GM12878 (cell line): ENCODE results near the gene LIPT1. TPM values are rescaled to one million over a fixed set of nuclear protein-coding genes. Genes with fewer than 3 reads are reported as not detected.

Experiments
- ATAC-seq: fragments of 200-7000 bp; cut with Tn5 transposase; 3 replicates; pipeline ENCODE4 v1.9.1; 2020; ENCODE audit warnings: mild to moderate bottlenecking, moderate library complexity
- BruUV-seq: library from RNA; stranded (reverse); fragments of 400-500 nt; replicated peaks from 2 replicates; lab custom pipeline; 2021; lab: Mats Ljungman, UMichigan
- CTCF ChIA-PET: fragments of 300-600 bp; sonication (Branson Sonifier 250); formaldehyde crosslinking; extraction: SDS; loops from one replicate; lab custom pipeline; 2021; ENCODE audit warnings: inconsistent platforms; lab: Yijun Ruan, JAX
- POLR2A ChIA-PET: fragments of 350-600 bp; formaldehyde crosslinking; extraction: SDS; loops from one replicate; lab custom pipeline; 2021; ENCODE audit warnings: inconsistent platforms; lab: Charles Lee
- RAD21 ChIA-PET: fragments of 300-600 bp; sonication (Branson Sonifier 250); formaldehyde crosslinking; loops from one replicate; lab custom pipeline; 2023; ENCODE audit warnings: antibody characterized with exemption; ENCODE audit not compliant: unreplicated experiment; lab: Charles Lee
- SMC1A ChIA-PET: fragments of 300-600 bp; sonication (Branson Sonifier 250); formaldehyde crosslinking; loops from one replicate; lab custom pipeline; 2023; ENCODE audit not compliant: unreplicated experiment, uncharacterized antibody; lab: Charles Lee
- DNase-seq: peaks from one replicate; pipeline ENCODE4 v3.0.0-alpha.2; 2011; ENCODE audit warnings: low read depth, low spot score
- FAIRE-seq: peaks from 3 replicates; lab custom pipeline; 2011; peaks lifted over from hg19 to GRCh38; lab: Jason Lieb, UNC
- H2AFZ ChIP-seq: 2 replicates; pipeline ENCODE4 v1.6.0; 2011; ENCODE audit warnings: low read depth, low read length, control low read depth; ENCODE audit not compliant: control insufficient read depth
- H3K27ac ChIP-seq: 2 replicates; pipeline ENCODE4 v1.5.1; 2011; ENCODE audit warnings: control low read depth; ENCODE audit not compliant: control insufficient read depth, insufficient read depth
- H3K27me3 ChIP-seq, 2 experiments: replicated peaks in 1 of 2; 2 replicates each; pipeline versions ENCODE4 v1.6.0 to v1.6.1; 2011; ENCODE audit warnings: low read length in 1 of 2; ENCODE audit not compliant: control insufficient read depth in 2 of 2, insufficient read depth in 2 of 2
- H3K36me3 ChIP-seq, 2 experiments: 2 replicates each; pipeline ENCODE4 v1.5.1; 2011; ENCODE audit warnings: low read length in 1 of 2; ENCODE audit not compliant: control insufficient read depth in 2 of 2, insufficient read depth in 2 of 2
- H3K4me1 ChIP-seq: 2 replicates; pipeline ENCODE4 v1.6.1; 2011; ENCODE audit warnings: mild to moderate bottlenecking, low read length, moderate library complexity, mixed read lengths; ENCODE audit not compliant: control insufficient read depth, insufficient read depth
- H3K4me2 ChIP-seq: 2 replicates; pipeline ENCODE4 v1.6.0; 2011; ENCODE audit warnings: control low read depth; ENCODE audit not compliant: control insufficient read depth, insufficient read depth
- H3K4me3 ChIP-seq: fragments of 200-600 bp; sonication (generic); 2 replicates; pipeline ENCODE4 v1.5.1; 2016
- H3K79me2 ChIP-seq: 2 replicates; pipeline ENCODE4 v1.6.0; 2011; ENCODE audit warnings: low read length; ENCODE audit not compliant: control insufficient read depth, insufficient read depth
- H3K9ac ChIP-seq: 2 replicates; pipeline ENCODE4 v1.8.0; 2011; ENCODE audit warnings: low read length, control low read depth, mixed read lengths; ENCODE audit not compliant: control insufficient read depth, insufficient read depth
- H3K9me3 ChIP-seq: replicated peaks from 3 replicates; pipeline ENCODE4 v1.5.1; 2011; ENCODE audit warnings: mild to moderate bottlenecking, low read length; ENCODE audit not compliant: control insufficient read depth, insufficient read depth
- H4K20me1 ChIP-seq: 2 replicates; pipeline ENCODE4 v1.6.0; 2011; ENCODE audit not compliant: control insufficient read depth, insufficient read depth
- ASH2L ChIP-seq: fragments of 300-600, 200-600 bp; sonication (generic); IDR thresholded peaks from 2 replicates; pipeline ENCODE4 v1.6.1; 2017; ENCODE audit warnings: low read depth, mild to moderate bottlenecking, borderline replicate concordance
- ATF2 ChIP-seq: IDR thresholded peaks from 2 replicates; pipeline ENCODE4 v1.6.1; 2012; ENCODE audit warnings: low read length, inconsistent platforms
- BACH1 ChIP-seq: fragments of 450-650 bp; IDR thresholded peaks from 2 replicates; pipeline ENCODE4 v1.6.1; 2017; ENCODE audit warnings: mild to moderate bottlenecking, borderline replicate concordance
- BCL3 ChIP-seq: IDR thresholded peaks from 2 replicates; pipeline ENCODE4 v1.6.1; 2011; ENCODE audit warnings: borderline replicate concordance, low read depth, mild to moderate bottlenecking, moderate library complexity, low read length; ENCODE audit not compliant: insufficient read depth, poor library complexity, severe bottlenecking
- GABPA ChIP-seq: IDR thresholded peaks from 2 replicates; pipeline ENCODE4 v1.6.1; 2014; ENCODE audit warnings: antibody characterized with exemption, low read depth, mild to moderate bottlenecking, inconsistent platforms
- IRF5 ChIP-seq: fragments of 450-650 bp; IDR thresholded peaks from 2 replicates; pipeline ENCODE4 v1.6.1; 2017; ENCODE audit warnings: borderline replicate concordance
- MXI1 ChIP-seq: fragments of 150-350 bp; IDR thresholded peaks from 2 replicates; pipeline ENCODE4 v1.6.1; 2011; ENCODE audit warnings: low read depth, mild to moderate bottlenecking, inconsistent platforms, low read length, improper control_type of control experiment
- MYB ChIP-seq: fragments of 150-350 bp; IDR thresholded peaks from 2 replicates; pipeline ENCODE4 v1.6.1; 2014; ENCODE audit warnings: mild to moderate bottlenecking, low read depth, low read length, borderline replicate concordance
- NFIC ChIP-seq: IDR thresholded peaks from 2 replicates; pipeline ENCODE4 v1.6.1; 2012; ENCODE audit warnings: low read depth, mild to moderate bottlenecking, inconsistent platforms, low read length, moderate library complexity
- NFXL1 ChIP-seq: fragments of 450-650 bp; IDR thresholded peaks from 2 replicates; pipeline ENCODE4 v1.6.1; 2017; ENCODE audit warnings: antibody characterized with exemption, mild to moderate bottlenecking, borderline replicate concordance
- POLR2A ChIP-seq: IDR thresholded peaks from 2 replicates; pipeline ENCODE4 v1.6.1; 2011; ENCODE audit warnings: low read depth, mild to moderate bottlenecking, low read length
- POLR2AphosphoS2 ChIP-seq: IDR thresholded peaks from 2 replicates; pipeline ENCODE4 v1.6.1; 2011; ENCODE audit warnings: low read depth, mild to moderate bottlenecking, low read length, improper control_type of control experiment, moderate library complexity
- POU2F2 ChIP-seq: IDR thresholded peaks from 3 replicates; pipeline ENCODE4 v1.6.1; 2011; ENCODE audit warnings: low read depth, mild to moderate bottlenecking, low read length, borderline replicate concordance
- RCOR1 ChIP-seq: conservative IDR thresholded peaks from 2 replicates; pipeline ENCODE4 v1.6.1; 2012; ENCODE audit warnings: low read depth, low read length, improper control_type of control experiment
- SMAD1 ChIP-seq: fragments of 450-650 bp; IDR thresholded peaks from 2 replicates; pipeline ENCODE4 v1.6.1; 2018; ENCODE audit warnings: mild to moderate bottlenecking, low read depth; ENCODE audit not compliant: partially characterized antibody
- SMAD5 ChIP-seq: IDR thresholded peaks from 2 replicates; pipeline ENCODE4 v1.6.1; 2016; ENCODE audit warnings: antibody characterized with exemption, low read depth
- SMARCA5 ChIP-seq: fragments of 450-650 bp; IDR thresholded peaks from 2 replicates; pipeline ENCODE4 v1.6.1; 2017; ENCODE audit warnings: mild to moderate bottlenecking
- TBL1XR1 ChIP-seq: IDR thresholded peaks from 2 replicates; pipeline ENCODE4 v1.6.1; 2012; ENCODE audit warnings: low read depth, low read length, improper control_type of control experiment
- ZBTB33 ChIP-seq: fragments of 450-650 bp; IDR thresholded peaks from 2 replicates; pipeline ENCODE4 v1.6.1; 2017; ENCODE audit warnings: mild to moderate bottlenecking
- ZNF207 ChIP-seq: fragments of 450-650 bp; IDR thresholded peaks from 2 replicates; pipeline ENCODE4 v1.6.1; 2014; ENCODE audit warnings: antibody characterized with exemption, mild to moderate bottlenecking, borderline replicate concordance
- WGBS: methylation state at CpG from one replicate; pipeline ENCODE4 v1.1.6; 2016; ENCODE audit warnings: low lambda C conversion rate; ENCODE audit not compliant: insufficient replicate concordance, insufficient coverage; ENCODE audit errors: missing lambda C conversion rate; 5-methylcytosine and 5-hydroxymethylcytosine counted together
- in situ Hi-C: fragments of 300-500 bp; cut with MboI; formaldehyde crosslinking; loops from 9 replicates; pipeline ENCODE4 v1.14.3; 2018; ENCODE audit warnings: mixed read lengths
- intact Hi-C: fragments of 100-400 bp; cut with micrococcal nuclease; formaldehyde crosslinking; loops from one replicate; pipeline ENCODE4 v1.14.2; 2022; ENCODE audit not compliant: unreplicated experiment
- polyA plus RNA-seq, 11 experiments: library from polyadenylated mRNA; depleted of rRNA in 4 of 11; unstranded in 6 of 11; stranded (reverse) in 5 of 11; fragments of >200 nt; fragmentation: Nextera tagmentation in 4 of 11; fragmentation: Illumina TruSeq in 1 of 11; extraction: Ambion mirVana in 4 of 11; extraction: Trizol in 1 of 11; gene quantifications; 1 replicate in 1 of 11; 2 replicates in 10 of 11; pipeline versions ENCODE4 v1.2.1 to v1.2.3, GENCODE V29; 2011 to 2016; ENCODE audit warnings: inconsistent platforms in 2 of 11, missing spikeins in 2 of 11, low read depth in 1 of 11
- total RNA-seq, 4 experiments: library from RNA; depleted of rRNA in 3 of 4; stranded (reverse); fragments of >200 nt in 3 of 4; fragmentation: Illumina TruSeq in 1 of 4; extraction: Trizol in 1 of 4; gene quantifications; 2 replicates each; pipeline versions ENCODE4 v1.2.1 to v1.2.3, GENCODE V29; 2013 to 2021

The LIPT1 gene
- total and polyA plus RNA-seq, 10 of the 15 experiments (the other 5 are each of a cell fraction or from before 2014, with no cell fraction given), result 8.0 to 15.5 (median 10.9) TPM

GRCh38 chr2:99169534-99169933, 14.8 kb downstream of the LIPT1 start:
- DNase-seq, result no peak
- ATAC-seq, result peak; percentile 88
- Histone ChIP-seq H3K27ac (0 out of 2 replicates have a peak overlapping the region, but pooled peaks have one; percentile 18), H3K27me3 (no peaks in the 10 kb centered on the region), H3K36me3 (peaks cover 0 to 28% of the 10 kb centered on the region in 2 experiments; a peak in 2 of 4 replicates), H3K79me2 (no peaks in the 10 kb centered on the region), H3K9me3 (no peaks in the 10 kb centered on the region), H3K9ac (no peak overlapping the region), H3K4me1 (no peaks in the 10 kb centered on the region), H2AFZ (no peak overlapping the region), H3K4me3 (no peak overlapping the region), H3K4me2 (no peak overlapping the region), H4K20me1 (no peaks in the 10 kb centered on the region)
- POLR2A ChIA-PET, result no interaction called here
- SMC1A ChIA-PET, result interaction anchor here (0.9 to 2.5 kb wide), 6 partner anchors 8 to 328 kb away, joined by 3 to 16 read pairs (median 3); partner anchors contain the start of genes LIPT1 and TSGA10
- intact Hi-C loops, result no loop called here
- RAD21 ChIA-PET, result no interaction called here
- CTCF ChIA-PET, result interaction anchor here (1.1 to 2.1 kb wide), 3 partner anchors 8 to 520 kb away, joined by 4 to 8 read pairs (median 6); partner anchors contain the start of genes MITD1 and MRPL30
- WGBS, result 0% methylated on average over 1 of the region's 1 CpG
- BruUV-seq, result no TSS peak
- no peak for FAIRE-seq
- in situ Hi-C loops, result no loop called here
- TF ChIP-seq NFXL1 (no peak), BCL3 (no peak), TBL1XR1 (no peak), NFIC (0 out of 2 replicates have a peak, but pooled peaks have one; percentile 57), BACH1 (no peak), POU2F2 (0 out of 3 replicates have a peak, but pooled peaks have one; percentile 5), ZNF207 (no peak), GABPA (no peak), ASH2L (no peak), SMARCA5 (no peak), IRF5 (no peak), SMAD1 (no peak), ATF2 (0 out of 2 replicates have a peak, but pooled peaks have one; percentile 39), MYB (no peak), MXI1 (no peak), RCOR1 (no peak), ZBTB33 (no peak), POLR2A (no peak), SMAD5 (no peak), POLR2AphosphoS2 (no peak)
